Measurements from ENCODE around the gene FER.

GRCh38 chr5:108900668-108901067 lies 153.0 kb downstream of the FER start:
- TF ChIP-seq CTCF (optimal IDR thresholded peaks at IDR 0.05 in 1 of 3, IDR thresholded peaks at IDR 0.05 in 1 of 3, conservative IDR thresholded peaks at IDR 0.05 in 1 of 3; ENCODE audit: extremely low read depth in 1 of 3, insufficient read depth in 2 of 3, low read length in 3 of 3) (no peak), EZH2 (IDR thresholded peaks at IDR 0.05; ENCODE audit: low read length) (no peak)

All from keratinocyte (primary cell).